ENCODE results near the gene MALT1. TPM values are rescaled to one million over a fixed set of nuclear protein-coding genes. Genes with fewer than 3 reads are reported as not detected.

MALT1 gene
- total RNA-seq, 2 donors from 2014 or later: 41.1 to 51.6 TPM

GRCh38 chr18:58668897-58669296 lies 2.4 kb upstream of the MALT1 start:
- 44% methylated on average over 3 of the region's 3 CpGs for WGBS
- intact Hi-C loops (cut with DNase I): no loop called here
- H3K27ac ChIP-seq: no peak overlapping the region
- no peak overlapping the region for H3K4me3 ChIP-seq
- H3K36me3 ChIP-seq: no peaks in the 10 kb centered on the region
- no peak for DNase-seq (ENCODE audit: low spot score)
- H3K4me1 ChIP-seq (replicated peaks): no peaks in the 10 kb centered on the region
- TF ChIP-seq POLR2A (IDR thresholded peaks at IDR 0.05): no peak
- no peak for TF ChIP-seq CTCF (IDR thresholded peaks at IDR 0.05)
- H3K27me3 ChIP-seq (replicated peaks; ENCODE audit: insufficient read depth): no peaks in the 10 kb centered on the region
- no peaks in the 10 kb centered on the region for H3K9me3 ChIP-seq

DNA sequence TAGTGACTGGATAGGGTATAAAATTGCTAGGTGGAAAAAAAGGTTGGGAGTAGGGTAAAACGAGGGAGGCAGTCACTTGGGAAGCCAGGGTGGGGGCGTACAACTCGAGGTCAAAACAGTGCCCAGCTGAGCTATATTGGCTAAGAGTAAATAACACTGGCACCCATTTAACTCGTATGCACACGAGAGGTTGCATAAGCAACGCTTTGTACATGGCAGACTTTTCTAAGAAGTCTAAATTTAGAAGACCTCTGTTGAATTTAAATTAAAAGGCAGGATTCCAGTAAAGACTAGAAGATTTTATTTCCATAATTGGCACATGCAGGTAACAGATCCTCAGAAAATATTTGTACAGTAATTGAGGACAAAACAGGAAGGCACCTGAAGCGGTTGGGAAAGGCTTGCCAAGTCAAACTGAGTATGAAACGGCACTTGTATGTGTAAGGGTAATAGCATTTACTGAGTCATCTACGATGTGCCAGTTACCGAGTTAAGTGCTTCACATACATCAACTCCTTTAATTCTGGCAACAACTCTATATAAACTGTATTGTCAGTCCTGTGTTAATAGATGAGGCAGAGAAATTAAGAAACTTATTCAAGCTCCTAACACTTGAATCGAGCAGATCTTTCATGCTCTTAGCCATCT lies 1.4 kb upstream of the MALT1 start:
- WGBS: 44% methylated on average over 11 of the region's 11 CpGs
- H3K36me3 ChIP-seq: no peaks in the 10 kb centered on the region
- peak; percentile 45 for DNase-seq (ENCODE audit: low spot score)
- H3K27me3 ChIP-seq (replicated peaks; ENCODE audit: insufficient read depth): no peaks in the 10 kb centered on the region
- no peaks in the 10 kb centered on the region for H3K9me3 ChIP-seq
- TF ChIP-seq POLR2AphosphoS5 (IDR thresholded peaks at IDR 0.05) (peak; percentile 62), POLR2A (IDR thresholded peaks at IDR 0.05) (no peak)
- no peaks in the 10 kb centered on the region for H3K4me1 ChIP-seq (replicated peaks)
- peak overlapping the region; percentile 92 to 98 for H3K27ac ChIP-seq
- H3K4me3 ChIP-seq: no peak overlapping the region
- intact Hi-C loops (cut with DNase I): no loop called here

- H3K36me3 ChIP-seq: no peaks in the 10 kb centered on the region
- H3K4me1 ChIP-seq (replicated peaks): no peaks in the 10 kb centered on the region
- peak overlapping the region; percentile 91 to 97 for H3K4me3 ChIP-seq
- no peaks in the 10 kb centered on the region for H3K27me3 ChIP-seq (replicated peaks; ENCODE audit: insufficient read depth)
- no peaks in the 10 kb centered on the region for H3K9me3 ChIP-seq
- 13% methylated on average over 27 of the region's 27 CpGs for WGBS
- intact Hi-C loops (cut with DNase I): no loop called here
- TF ChIP-seq CTCF (IDR thresholded peaks at IDR 0.05): no peak
- TF ChIP-seq POLR2A (IDR thresholded peaks at IDR 0.05): no peak
- no peak for TF ChIP-seq POLR2AphosphoS5 (IDR thresholded peaks at IDR 0.05)
- no peak for DNase-seq (ENCODE audit: low spot score)
- H3K27ac ChIP-seq: peak overlapping the region; percentile 92 to 98
These were observed 708 bp upstream of the MALT1 start for GRCh38 chr18:58670404-58671110.

DNA sequence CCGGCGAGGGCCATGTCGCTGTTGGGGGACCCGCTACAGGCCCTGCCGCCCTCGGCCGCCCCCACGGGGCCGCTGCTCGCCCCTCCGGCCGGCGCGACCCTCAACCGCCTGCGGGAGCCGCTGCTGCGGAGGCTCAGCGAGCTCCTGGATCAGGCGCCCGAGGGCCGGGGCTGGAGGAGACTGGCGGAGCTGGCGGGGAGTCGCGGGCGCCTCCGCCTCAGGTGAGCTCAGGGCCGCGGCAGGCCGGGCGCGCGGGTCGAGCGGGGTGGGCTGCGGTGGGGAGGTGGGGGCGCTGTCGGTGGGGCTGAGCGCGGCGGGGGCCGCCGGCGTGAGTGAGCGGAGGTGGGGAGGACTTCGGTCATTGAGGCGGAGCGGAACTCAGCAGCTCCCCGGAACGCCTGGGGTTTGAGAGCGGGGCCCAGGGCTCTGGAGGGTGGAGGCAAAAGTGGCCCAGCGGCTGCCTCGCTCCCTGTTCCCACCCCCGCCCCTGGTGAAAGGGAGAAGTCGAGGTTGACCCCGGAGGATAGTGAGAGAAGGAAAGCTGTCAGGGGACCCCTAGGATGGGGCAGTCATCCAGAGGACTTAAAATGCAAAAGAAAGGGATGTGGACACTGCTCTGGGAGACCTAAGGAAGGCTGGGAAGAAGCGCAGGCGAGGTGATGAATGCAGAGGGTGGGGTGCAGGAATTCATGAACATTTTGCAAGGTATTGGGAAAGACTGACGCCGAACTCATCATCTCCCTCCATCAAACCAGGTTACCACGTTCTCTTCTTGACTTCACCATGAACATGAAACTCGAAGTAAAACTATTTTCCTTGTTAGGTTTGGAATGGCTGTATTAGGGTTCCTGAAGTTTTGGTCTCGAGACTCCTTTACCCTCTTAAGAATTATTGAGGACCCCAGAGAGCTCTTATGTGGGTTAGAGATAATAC lies 633 bp downstream of the MALT1 start:
- H3K27me3 ChIP-seq (replicated peaks; ENCODE audit: insufficient read depth): no peaks in the 10 kb centered on the region
- peak overlapping the region; percentile 92 to 98 for H3K27ac ChIP-seq
- H3K4me1 ChIP-seq (replicated peaks): no peaks in the 10 kb centered on the region
- no peaks in the 10 kb centered on the region for H3K36me3 ChIP-seq
- intact Hi-C loops (cut with DNase I): no loop called here
- peak; percentile 28 for DNase-seq (ENCODE audit: low spot score)
- TF ChIP-seq POLR2AphosphoS5 (IDR thresholded peaks at IDR 0.05) (no peak), POLR2A (IDR thresholded peaks at IDR 0.05) (no peak), CTCF (IDR thresholded peaks at IDR 0.05) (no peak)
- WGBS: 1% methylated on average over 36 of the region's 64 CpGs
- H3K4me3 ChIP-seq: peak overlapping the region; percentile 91 to 97
- H3K9me3 ChIP-seq: no peaks in the 10 kb centered on the region

- Histone ChIP-seq H3K27ac (no peak overlapping the region), H3K9me3 (no peaks in the 10 kb centered on the region), H3K4me3 (no peak overlapping the region), H3K27me3 (replicated peaks; ENCODE audit: insufficient read depth) (no peaks in the 10 kb centered on the region), H3K4me1 (replicated peaks) (no peaks in the 10 kb centered on the region), H3K36me3 (no peaks in the 10 kb centered on the region)
- DNase-seq (ENCODE audit: low spot score): no peak
- 88% methylated on average over 5 of the region's 5 CpGs for WGBS
- intact Hi-C loops (cut with DNase I): no loop called here
- TF ChIP-seq CTCF (IDR thresholded peaks at IDR 0.05) (no peak), POLR2A (IDR thresholded peaks at IDR 0.05) (no peak), POLR2AphosphoS5 (IDR thresholded peaks at IDR 0.05) (no peak)
These were observed 2.9 kb downstream of the MALT1 start for GRCh38 chr18:58674159-58674558.
